Stimulated activated CD8-positive, alpha-beta memory T cell treated with anti-CD3 and anti-CD28 coated beads, Interleukin-4, amount 100 ng/mL, for 4 hours (primary cell): ENCODE results near the gene SLC5A8.
"Not testable (repeated sequence)": the region's sequence is repeated elsewhere in the genome, so short reads cannot be mapped to it uniquely, and the experiment has no call there.

Experiments used
- DNase-seq, 2 donors: peaks; one replicate each; pipeline ENCODE4 v3.0.0-alpha.2; 2020; ENCODE audit warnings: low read depth in 2 of 2, low spot score in 1 of 2

Gene SLC5A8

DNA sequence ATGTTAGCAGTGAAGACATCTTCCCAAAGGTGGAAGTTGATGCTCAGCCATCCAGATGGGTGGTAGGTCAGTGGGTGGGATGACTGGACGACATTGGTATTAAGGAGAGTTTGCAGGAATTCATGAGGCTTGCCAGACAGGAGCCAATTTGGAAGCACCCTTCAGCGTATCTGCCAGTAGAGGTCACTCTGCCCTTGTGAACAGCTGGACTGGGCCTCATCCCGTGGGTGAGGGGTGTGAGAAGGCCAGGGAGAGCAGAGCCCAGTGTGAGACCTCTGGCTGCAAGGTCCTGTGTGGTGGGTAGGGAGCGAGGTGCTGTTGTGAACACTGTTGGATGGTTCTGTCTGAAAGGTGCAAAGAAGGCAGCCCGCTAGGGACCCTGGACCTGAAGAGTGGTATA, 37.7 kb downstream of the SLC5A8 start:
- DNase-seq = no peak

DNA sequence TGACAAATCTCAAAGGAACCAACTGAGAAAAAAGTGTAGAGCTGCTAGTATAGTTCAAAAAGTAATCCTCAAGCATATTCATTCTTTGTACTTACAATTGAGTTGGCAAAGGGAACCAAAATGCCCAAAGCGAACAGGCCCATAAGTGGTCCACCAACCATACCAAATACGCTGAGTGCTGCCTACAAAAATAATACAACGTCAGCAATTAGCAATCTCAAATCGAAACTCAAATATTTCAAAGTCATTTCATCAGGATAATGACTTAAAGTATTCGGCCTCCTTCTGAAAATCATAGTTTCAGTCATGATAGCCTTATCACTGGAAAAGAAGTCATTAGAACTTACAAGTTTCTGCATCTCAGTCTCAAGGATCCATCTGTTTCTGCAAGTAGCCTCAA, 42.0 kb downstream of the SLC5A8 start:
- no peak for DNase-seq

- no peak for DNase-seq
These were observed 43.2 kb downstream of the SLC5A8 start for GRCh38 chr12:101166866-101167265.

- no peak for DNase-seq
These were observed 44.7 kb downstream of the SLC5A8 start for GRCh38 chr12:101165319-101165718.

DNA sequence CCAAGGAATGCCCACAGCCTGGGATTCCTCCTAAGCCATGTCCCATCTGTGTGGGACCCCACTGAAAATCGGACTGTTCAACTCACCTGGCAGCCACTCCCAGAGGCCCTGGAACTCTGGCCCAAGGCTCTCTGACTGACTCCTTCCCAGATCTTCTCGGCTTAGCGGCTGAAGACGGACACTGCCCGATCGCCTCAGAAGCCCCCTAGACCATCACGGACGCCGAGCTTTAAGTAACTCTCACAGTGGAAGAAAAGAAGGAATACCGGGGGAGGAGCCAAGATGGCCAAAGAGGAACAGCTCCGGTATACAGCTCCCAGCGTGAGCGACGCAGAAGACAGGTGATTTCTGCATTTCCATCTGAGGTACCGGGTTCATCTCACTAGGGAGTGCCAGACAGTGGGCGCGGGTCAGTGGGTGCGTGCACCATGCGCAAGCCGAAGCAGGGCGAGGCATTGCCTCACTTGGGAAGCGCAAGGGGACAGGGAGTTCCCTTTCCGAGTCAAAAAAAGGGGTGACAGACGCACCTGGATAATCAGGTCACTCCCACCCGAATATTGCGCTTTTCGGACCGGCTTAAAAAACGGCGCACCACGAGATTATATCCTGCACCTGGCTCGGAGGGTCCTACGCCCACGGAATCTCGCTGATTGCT, 64.1 kb downstream of the SLC5A8 start:
- not testable (repeated sequence) for DNase-seq

DNA sequence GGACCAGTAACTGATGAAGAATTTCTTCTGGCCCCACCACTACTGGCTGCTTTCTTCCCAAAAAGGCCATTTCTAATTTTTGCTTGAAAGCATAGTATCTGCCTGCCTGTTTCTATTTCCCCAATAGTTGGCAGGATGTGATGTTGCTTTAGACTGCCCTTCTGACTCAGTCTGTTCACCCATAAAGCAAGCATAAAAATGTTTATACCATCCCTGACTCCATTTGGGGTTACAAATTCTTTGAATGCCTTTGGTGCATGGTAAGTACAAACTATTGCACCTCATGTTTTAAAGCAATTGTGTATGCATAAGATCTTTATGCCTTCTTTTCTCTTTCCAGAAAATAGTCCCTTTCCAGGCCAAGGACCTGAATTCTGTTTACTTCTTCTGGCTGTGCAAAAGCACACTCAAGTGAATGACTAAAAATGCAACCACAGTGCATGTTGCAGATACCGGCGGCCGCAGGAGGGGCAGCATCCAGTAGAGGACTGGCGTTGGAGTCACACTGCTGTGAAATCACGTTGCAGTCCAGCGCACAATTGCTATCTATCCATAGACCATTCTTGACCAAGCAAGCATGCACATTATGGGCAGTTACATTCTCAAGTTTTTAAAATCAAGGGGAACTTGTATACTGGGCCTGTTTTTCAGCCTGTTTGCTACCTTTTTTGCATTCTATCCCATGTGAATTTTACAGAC, 82.4 kb downstream of the SLC5A8 start:
- no peak for DNase-seq

DNA sequence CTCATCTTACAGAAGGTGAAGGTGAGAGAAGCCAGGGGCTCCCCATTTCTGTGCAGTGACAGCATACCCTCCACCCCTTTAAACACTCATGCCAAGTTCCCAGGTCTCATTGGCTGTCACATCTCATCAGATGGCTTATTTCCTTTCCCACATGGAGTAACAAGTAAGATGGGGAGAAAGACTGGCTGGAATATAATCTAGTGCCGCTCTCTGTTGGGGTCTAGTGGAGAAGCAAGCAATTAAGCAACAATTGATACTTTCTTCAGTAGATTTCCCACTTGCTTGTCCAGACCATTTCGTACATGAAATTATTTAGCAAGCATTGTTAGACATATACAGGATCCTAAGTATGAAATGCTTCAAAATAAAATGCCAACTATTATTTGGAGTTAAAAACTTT, 92.2 kb downstream of the SLC5A8 start:
- no peak for DNase-seq

DNA sequence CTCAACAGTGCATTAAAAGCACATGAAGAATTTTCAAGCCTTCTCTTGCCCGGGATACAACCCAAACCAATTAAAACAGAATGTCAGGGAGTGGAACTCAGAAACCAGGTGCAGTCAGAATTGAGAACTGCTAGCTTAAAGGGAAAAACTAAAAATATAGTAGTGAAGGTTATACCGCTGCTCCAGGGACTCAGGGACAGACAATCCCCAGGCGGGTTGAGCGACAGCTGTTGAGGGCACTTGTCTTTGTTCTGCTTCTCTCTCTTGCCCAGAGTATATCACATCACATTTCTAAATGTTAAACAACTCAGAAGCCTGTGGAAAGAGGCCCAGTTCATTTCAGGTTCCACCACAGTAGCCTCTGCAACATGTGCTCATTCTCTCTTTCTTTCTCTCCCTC, 93.1 kb downstream of the SLC5A8 start:
- no peak for DNase-seq

GRCh38 chr12:101115326-101115725, 94.7 kb downstream of the SLC5A8 start:
- DNase-seq = no peak

- no peak for DNase-seq
These were observed 98.6 kb downstream of the SLC5A8 start for GRCh38 chr12:101111441-101111840.

DNA sequence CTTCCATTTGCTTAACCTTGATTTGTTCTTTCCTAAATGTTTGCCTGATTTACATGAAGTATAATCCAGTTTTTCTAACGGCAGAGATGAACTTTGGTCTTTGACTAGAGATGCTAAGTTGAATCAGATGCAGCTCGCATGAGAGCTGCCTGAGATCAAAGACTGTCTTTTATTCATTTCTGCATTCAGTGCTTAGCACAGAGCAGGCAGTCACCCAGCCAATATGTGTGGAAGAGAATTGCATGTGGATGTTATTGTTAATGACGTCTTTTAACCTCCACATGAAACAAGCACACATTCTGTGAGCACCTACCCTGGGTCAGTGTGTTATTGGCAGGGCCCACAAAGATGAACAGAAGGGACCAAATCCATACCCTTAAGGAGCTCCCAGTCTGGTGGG, 99.2 kb downstream of the SLC5A8 start:
- no peak for DNase-seq

- no peak for DNase-seq
These were observed 101.9 kb downstream of the SLC5A8 start for GRCh38 chr12:101108130-101108529.

GRCh38 chr12:101107032-101107763, 102.8 kb downstream of the SLC5A8 start:
- no peak for DNase-seq
